IMR-90 (cell line): ENCODE measurements around the gene C9orf43.

Source experiments
- POLR2A ChIP-seq: IDR thresholded peaks from 2 replicates; pipeline ENCODE4 v1.6.1; 2012; ENCODE audit warnings: mild to moderate bottlenecking, low read depth, low read length
- RFX5 ChIP-seq: IDR thresholded peaks from 2 replicates; pipeline ENCODE4 v1.8.0; 2012; ENCODE audit warnings: low read depth, mild to moderate bottlenecking, low read length, moderate library complexity

- no peak for TF ChIP-seq RFX5
- peak; percentile 80 for TF ChIP-seq POLR2A
These were observed at the start of gene C9orf43, which contains the start of gene POLE3 for GRCh38 chr9:113410207-113410864.
